ENCODE data around the gene TUT4. TPM values are rescaled to one million over a fixed set of nuclear protein-coding genes. Genes with fewer than 3 reads are reported as not detected.

The TUT4 gene
- total RNA-seq, 2 donors from 2014 or later: 44.4 to 76.1 TPM

DNA sequence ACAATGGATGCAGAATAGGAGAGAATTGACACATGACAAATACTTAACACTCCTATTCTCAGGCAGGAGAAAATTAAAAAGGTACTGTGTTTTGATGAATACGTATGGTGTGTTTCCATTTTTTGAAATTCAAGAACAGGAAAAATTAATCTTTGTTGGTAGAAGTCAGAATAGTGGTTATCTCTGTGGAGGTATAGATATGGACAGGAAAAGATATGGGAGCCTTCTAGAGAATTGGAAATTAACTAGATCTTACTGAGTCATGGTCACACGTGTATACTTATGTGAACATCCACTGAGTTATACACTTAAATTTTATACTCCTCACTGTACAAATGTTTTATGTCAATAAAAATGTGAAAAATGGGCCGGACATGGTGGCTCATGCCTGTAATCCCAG is 9.9 kb upstream of the TUT4 start:
- WGBS: 85% methylated on average over 3 of the region's 3 CpGs
- no peak for DNase-seq (ENCODE audit: low spot score)
- TF ChIP-seq POLR2AphosphoS5 (IDR thresholded peaks at IDR 0.05) (no peak), POLR2A (IDR thresholded peaks at IDR 0.05) (no peak)
- TF ChIP-seq, protein P1, sequence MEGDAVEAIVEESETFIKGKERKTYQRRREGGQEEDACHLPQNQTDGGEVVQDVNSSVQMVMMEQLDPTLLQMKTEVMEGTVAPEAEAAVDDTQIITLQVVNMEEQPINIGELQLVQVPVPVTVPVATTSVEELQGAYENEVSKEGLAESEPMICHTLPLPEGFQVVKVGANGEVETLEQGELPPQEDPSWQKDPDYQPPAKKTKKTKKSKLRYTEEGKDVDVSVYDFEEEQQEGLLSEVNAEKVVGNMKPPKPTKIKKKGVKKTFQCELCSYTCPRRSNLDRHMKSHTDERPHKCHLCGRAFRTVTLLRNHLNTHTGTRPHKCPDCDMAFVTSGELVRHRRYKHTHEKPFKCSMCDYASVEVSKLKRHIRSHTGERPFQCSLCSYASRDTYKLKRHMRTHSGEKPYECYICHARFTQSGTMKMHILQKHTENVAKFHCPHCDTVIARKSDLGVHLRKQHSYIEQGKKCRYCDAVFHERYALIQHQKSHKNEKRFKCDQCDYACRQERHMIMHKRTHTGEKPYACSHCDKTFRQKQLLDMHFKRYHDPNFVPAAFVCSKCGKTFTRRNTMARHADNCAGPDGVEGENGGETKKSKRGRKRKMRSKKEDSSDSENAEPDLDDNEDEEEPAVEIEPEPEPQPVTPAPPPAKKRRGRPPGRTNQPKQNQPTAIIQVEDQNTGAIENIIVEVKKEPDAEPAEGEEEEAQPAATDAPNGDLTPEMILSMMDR (IDR thresholded peaks at IDR 0.05): no peak
- intact Hi-C loops (cut with DNase I): no loop called here
- Histone ChIP-seq H3K36me3 (no peaks in the 10 kb centered on the region), H3K27ac (no peak overlapping the region), H3K4me3 (no peak overlapping the region), H3K4me1 (replicated peaks) (no peaks in the 10 kb centered on the region), H3K9me3 (no peaks in the 10 kb centered on the region), H3K27me3 (replicated peaks; ENCODE audit: insufficient read depth) (no peaks in the 10 kb centered on the region)

DNA sequence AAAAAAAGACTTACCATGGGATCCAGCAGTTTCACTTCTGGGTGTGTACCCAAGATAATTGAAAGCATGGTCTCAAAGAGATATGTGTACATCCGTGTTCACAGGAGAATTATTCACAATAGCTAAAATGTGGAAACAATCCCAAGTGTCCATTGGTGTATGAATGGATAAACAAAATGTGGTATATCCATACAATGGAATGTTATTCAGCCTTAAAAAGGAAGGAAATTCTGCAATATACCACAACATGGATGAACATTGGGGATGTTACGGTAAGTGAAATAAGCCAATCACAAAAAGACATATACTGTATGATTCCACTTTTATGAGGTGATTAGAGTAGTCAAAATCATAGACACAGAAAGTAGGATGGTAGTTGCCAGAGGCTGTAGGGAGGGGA is 7.0 kb upstream of the TUT4 start:
- intact Hi-C loops (cut with DNase I): loop anchor here (10.0 kb wide), 1 partner anchor 45 kb away; the partner anchor contains the start of gene GPX7
- TF ChIP-seq, protein P1 (IDR thresholded peaks at IDR 0.05): no peak
- no peak for TF ChIP-seq POLR2AphosphoS5 (IDR thresholded peaks at IDR 0.05)
- TF ChIP-seq POLR2A (IDR thresholded peaks at IDR 0.05): no peak

DNA sequence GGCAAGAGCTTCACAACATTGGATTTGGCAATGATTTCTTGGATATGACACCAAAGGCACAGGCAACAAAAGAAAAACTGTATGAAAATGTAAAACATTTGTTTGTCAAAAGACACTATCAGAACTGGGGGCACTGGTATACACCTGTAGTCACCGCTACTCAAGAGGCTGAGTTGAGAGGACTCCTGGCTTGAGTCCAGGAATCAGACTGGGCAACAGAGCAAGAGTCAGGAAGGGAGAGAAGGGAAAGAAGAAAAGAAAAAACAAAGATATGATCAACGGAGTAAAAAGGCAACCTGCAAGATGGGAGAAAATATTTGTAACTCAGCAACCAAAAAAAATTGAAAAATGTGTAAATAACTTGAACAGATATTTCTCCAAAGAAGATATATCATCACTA is 6.0 kb upstream of the TUT4 start:
- no peaks in the 10 kb centered on the region for H3K9me3 ChIP-seq
- H3K36me3 ChIP-seq: no peaks in the 10 kb centered on the region
- TF ChIP-seq POLR2A (IDR thresholded peaks at IDR 0.05): no peak
- TF ChIP-seq POLR2AphosphoS5 (IDR thresholded peaks at IDR 0.05): no peak
- TF ChIP-seq, protein P1 (IDR thresholded peaks at IDR 0.05): no peak
- no peaks in the 10 kb centered on the region for H3K4me1 ChIP-seq (replicated peaks)
- intact Hi-C loops (cut with DNase I): loop anchor here (10.0 kb wide), 1 partner anchor 46 kb away; the partner anchor contains the start of gene GPX7
- no peak overlapping the region for H3K4me3 ChIP-seq
- no peak for DNase-seq (ENCODE audit: low spot score)
- H3K27ac ChIP-seq: no peak overlapping the region
- no peaks in the 10 kb centered on the region for H3K27me3 ChIP-seq (replicated peaks; ENCODE audit: insufficient read depth)
- 61% methylated on average over 2 of the region's 2 CpGs for WGBS

More for the DNA sequence above, 7.0 kb upstream of the TUT4 start:
- Histone ChIP-seq H3K36me3 (no peaks in the 10 kb centered on the region), H3K9me3 (no peaks in the 10 kb centered on the region), H3K27ac (no peak overlapping the region), H3K4me1 (replicated peaks) (no peaks in the 10 kb centered on the region), H3K4me3 (no peak overlapping the region), H3K27me3 (replicated peaks; ENCODE audit: insufficient read depth) (no peaks in the 10 kb centered on the region)
- 92% methylated on average over 2 of the region's 2 CpGs for WGBS
- DNase-seq (ENCODE audit: low spot score): no peak

DNA sequence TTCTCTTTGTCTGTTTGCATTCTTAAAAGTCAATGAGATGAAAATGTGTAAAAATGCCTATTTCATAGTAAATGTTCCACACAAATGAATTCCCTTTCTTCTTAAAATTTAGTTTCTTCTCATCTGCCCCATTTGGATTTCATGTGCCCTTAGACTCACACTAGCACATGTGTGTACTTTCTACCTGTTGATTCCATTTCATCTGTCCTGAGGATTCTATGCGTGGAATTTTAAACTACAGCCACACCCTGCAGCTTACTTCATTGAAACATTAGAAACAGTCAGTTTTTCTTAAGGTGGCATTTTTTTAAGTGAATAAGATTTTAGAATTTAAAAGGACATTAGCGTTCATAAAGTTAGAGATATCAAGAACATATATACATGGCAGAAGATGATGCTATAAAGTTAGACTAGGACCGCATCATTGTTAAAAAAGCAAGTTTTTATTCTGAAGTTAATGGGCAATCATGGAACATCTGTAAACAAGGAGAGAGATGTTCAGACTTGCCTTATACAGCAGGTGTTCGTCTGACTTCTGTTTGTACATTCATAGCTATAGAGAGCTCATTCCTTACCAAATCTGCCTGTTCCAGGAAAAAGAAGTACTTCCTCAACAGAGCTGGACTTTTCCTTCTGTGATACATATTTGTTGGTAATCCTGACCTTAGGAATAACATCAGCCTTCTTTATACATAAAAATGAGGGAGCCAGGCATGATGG is 3.9 kb upstream of the TUT4 start:
- Histone ChIP-seq H3K9me3 (no peaks in the 10 kb centered on the region), H3K27me3 (replicated peaks; ENCODE audit: insufficient read depth) (no peaks in the 10 kb centered on the region), H3K27ac (no peak overlapping the region), H3K4me3 (no peak overlapping the region), H3K36me3 (no peaks in the 10 kb centered on the region), H3K4me1 (replicated peaks) (no peaks in the 10 kb centered on the region)
- TF ChIP-seq, protein P1 (IDR thresholded peaks at IDR 0.05): no peak
- TF ChIP-seq POLR2AphosphoS5 (IDR thresholded peaks at IDR 0.05): no peak
- no peak for TF ChIP-seq POLR2A (IDR thresholded peaks at IDR 0.05)
- intact Hi-C loops (cut with DNase I): loop anchor here (10.0 kb wide), 1 partner anchor 48 kb away; the partner anchor contains the start of gene GPX7
- 45% methylated on average over 4 of the region's 4 CpGs for WGBS
- DNase-seq (ENCODE audit: low spot score): no peak

DNA sequence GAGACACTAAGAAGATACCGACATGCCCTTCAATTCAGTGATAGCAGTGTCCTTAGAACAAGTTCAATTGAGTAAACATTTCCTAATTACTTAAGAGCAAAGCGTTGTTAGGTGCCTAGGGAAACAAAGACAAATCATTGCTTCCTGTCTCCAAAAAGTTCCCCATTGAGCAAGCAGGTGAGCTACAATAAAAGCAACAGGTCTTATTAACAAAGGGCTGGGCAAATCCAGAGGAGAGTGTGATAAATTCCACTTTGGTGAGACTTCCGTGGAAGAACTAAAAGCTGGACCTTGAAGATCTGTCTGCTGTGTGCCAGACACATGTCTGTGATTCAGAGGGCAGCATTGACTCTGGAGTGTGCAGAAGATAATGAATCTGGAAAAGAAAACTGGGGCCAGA is 1.9 kb upstream of the TUT4 start:
- intact Hi-C loops (cut with DNase I): loop anchor here (10.0 kb wide), 1 partner anchor 50 kb away; the partner anchor contains the start of gene GPX7
- TF ChIP-seq, protein P1 (IDR thresholded peaks at IDR 0.05): no peak
- TF ChIP-seq POLR2AphosphoS5 (IDR thresholded peaks at IDR 0.05) (no peak), POLR2A (IDR thresholded peaks at IDR 0.05) (no peak)
- WGBS: 24% methylated on average over 3 of the region's 3 CpGs
- Histone ChIP-seq H3K4me3 (no peak overlapping the region), H3K36me3 (no peaks in the 10 kb centered on the region), H3K27ac (no peak overlapping the region), H3K9me3 (no peaks in the 10 kb centered on the region), H3K4me1 (replicated peaks) (no peaks in the 10 kb centered on the region), H3K27me3 (replicated peaks; ENCODE audit: insufficient read depth) (no peaks in the 10 kb centered on the region)
- DNase-seq (ENCODE audit: low spot score): no peak
